Thymus (tissue), 11 donors: ENCODE data around the gene RPL3. TPM values are rescaled to one million over a fixed set of nuclear protein-coding genes. Genes with fewer than 3 reads are reported as not detected.
A peak's percentile ranks its signal among the peaks of the same experiment; 100 is the strongest.

Experiments used
- DNase-seq, 9 donors: peaks; one replicate each; pipeline ENCODE4 v3.0.0-alpha.2; 2013; ENCODE audit warnings: low spot score in 9 of 9, low read depth in 6 of 9, missing footprints in 1 of 9
- H3K27ac ChIP-seq, 2 donors: one replicate each; pipeline ENCODE4 v1.5.1; 2013; ENCODE audit warnings: control low read depth in 1 of 2, low read depth in 1 of 2, low read length in 1 of 2, mild to moderate bottlenecking in 1 of 2, moderate library complexity in 1 of 2
- H3K27me3 ChIP-seq, 2 donors: one replicate each; pipeline ENCODE4 v1.5.1; 2013; ENCODE audit warnings: low read length in 1 of 2; ENCODE audit not compliant: control insufficient read depth in 2 of 2, insufficient read depth in 1 of 2
- H3K36me3 ChIP-seq, 2 donors: one replicate each; pipeline ENCODE4 v1.5.1; 2013; ENCODE audit warnings: low read length in 1 of 2, mild to moderate bottlenecking in 1 of 2, moderate library complexity in 1 of 2; ENCODE audit not compliant: control insufficient read depth in 2 of 2, insufficient read depth in 2 of 2
- H3K4me1 ChIP-seq, 2 donors: one replicate each; pipeline ENCODE4 v1.5.1; 2013; ENCODE audit warnings: low read length in 2 of 2; ENCODE audit not compliant: control insufficient read depth in 2 of 2, insufficient read depth in 2 of 2
- H3K4me3 ChIP-seq, 2 donors: one replicate each; pipeline ENCODE4 v1.5.1; 2013; ENCODE audit warnings: low read length in 2 of 2, control low read depth in 1 of 2, mild to moderate bottlenecking in 1 of 2
- H3K9me3 ChIP-seq, 2 donors: one replicate each; pipeline ENCODE4 v1.5.1; 2013; ENCODE audit warnings: low read length in 1 of 2, mild to moderate bottlenecking in 1 of 2; ENCODE audit not compliant: control insufficient read depth in 2 of 2, insufficient read depth in 1 of 2
- WGBS: extraction: QIAGEN DNeasy Blood & Tissue Kit; methylation state at CpG from one replicate; pipeline ENCODE4 v1.1.7; 2013; 5-methylcytosine and 5-hydroxymethylcytosine counted together
- polyA plus RNA-seq: library from polyadenylated mRNA; stranded (reverse); fragments of 200-250 nt; gene quantifications from one replicate; pipeline ENCODE4 v1.2.3, GENCODE V29; 2013
- total RNA-seq: library from RNA; stranded (reverse); fragments of 120-200 nt; gene quantifications from one replicate; pipeline ENCODE4 v1.2.4, GENCODE V29; 2013
- donor health status: healthy.

The RPL3 gene
- total and polyA plus RNA-seq, 2 donors = 1,863 to 2,946 TPM

- Histone ChIP-seq H3K4me3 (no peak overlapping the region), H3K9me3 (peaks cover 0 to 6% of the 10 kb centered on the region in 2 donors), H3K36me3 (peaks cover 37 to 39% of the 10 kb centered on the region in 2 donors), H3K27ac (no peak overlapping the region), H3K27me3 (no peaks in the 10 kb centered on the region), H3K4me1 (peaks cover 0 to 11% of the 10 kb centered on the region in 2 donors)
- DNase-seq = no peak
- 86% methylated on average over 16 of the region's 16 CpGs for WGBS
Observed at GRCh38 chr22:39309881-39310714, 9.3 kb downstream of the RPL3 start.

- Histone ChIP-seq H3K27ac (peak overlapping the region in 1 of 2 donors; percentile 43), H3K9me3 (peaks cover 0 to 6% of the 10 kb centered on the region in 2 donors), H3K4me3 (no peak overlapping the region), H3K4me1 (peaks cover 0 to 10% of the 10 kb centered on the region in 2 donors), H3K36me3 (peaks cover 30 to 32% of the 10 kb centered on the region in 2 donors), H3K27me3 (no peaks in the 10 kb centered on the region)
- DNase-seq = no peak
- WGBS = 85% methylated on average over 18 of the region's 18 CpGs
Observed at GRCh38 chr22:39309364-39309861, 10.0 kb downstream of the RPL3 start.

- Histone ChIP-seq H3K27me3 (no peaks in the 10 kb centered on the region), H3K36me3 (peaks cover 24 to 26% of the 10 kb centered on the region in 2 donors), H3K27ac (peak overlapping the region in 1 of 2 donors; percentile 43), H3K4me3 (no peak overlapping the region), H3K9me3 (peaks cover 0 to 6% of the 10 kb centered on the region in 2 donors), H3K4me1 (peaks cover 0 to 10% of the 10 kb centered on the region in 2 donors)
- DNase-seq = no peak
- 63% methylated on average over 24 of the region's 24 CpGs for WGBS
Observed at GRCh38 chr22:39308614-39309363, 10.6 kb downstream of the RPL3 start.

- Histone ChIP-seq H3K36me3 (peaks cover 3 to 5% of the 10 kb centered on the region in 2 donors), H3K4me3 (no peak overlapping the region), H3K27ac (no peak overlapping the region), H3K4me1 (peaks cover 0 to 10% of the 10 kb centered on the region in 2 donors), H3K27me3 (peaks cover 0 to 7% of the 10 kb centered on the region in 2 donors), H3K9me3 (peaks cover 0 to 6% of the 10 kb centered on the region in 2 donors)
- DNase-seq = peak in 3 of 9 donors; percentile 33 to 65 (median 60)
- WGBS = 59% methylated on average over 14 of the region's 14 CpGs
Observed at GRCh38 chr22:39306456-39307361, 12.7 kb downstream of the RPL3 start.

- H3K27ac ChIP-seq = no peak overlapping the region
- peaks cover 13 to 33% of the 10 kb centered on the region in 2 donors for H3K27me3 ChIP-seq
- no peak for DNase-seq
- peaks cover 0 to 14% of the 10 kb centered on the region in 2 donors for H3K4me1 ChIP-seq
- no peaks in the 10 kb centered on the region for H3K9me3 ChIP-seq
- no peak overlapping the region for H3K4me3 ChIP-seq
- 96% methylated on average over 16 of the region's 16 CpGs for WGBS
- H3K36me3 ChIP-seq = no peaks in the 10 kb centered on the region
Observed at GRCh38 chr22:39303892-39304671, 15.3 kb downstream of the RPL3 start.

GRCh38 chr22:39303358-39303757 is 16.1 kb downstream of the RPL3 start:
- DNase-seq = no peak
- Histone ChIP-seq H3K4me3 (no peak overlapping the region), H3K27ac (no peak overlapping the region), H3K9me3 (peaks cover 0 to under 1% of the 10 kb centered on the region in 2 donors), H3K27me3 (peaks cover 13 to 39% of the 10 kb centered on the region in 2 donors), H3K36me3 (no peaks in the 10 kb centered on the region), H3K4me1 (peaks cover 0 to 10% of the 10 kb centered on the region in 2 donors)
- 96% methylated on average over 11 of the region's 11 CpGs for WGBS

GRCh38 chr22:39302431-39302960 is 16.9 kb downstream of the RPL3 start:
- H3K27ac ChIP-seq = no peak overlapping the region
- no peaks in the 10 kb centered on the region for H3K36me3 ChIP-seq
- peaks cover 0 to 4% of the 10 kb centered on the region in 2 donors for H3K9me3 ChIP-seq
- whole genome bisulfite sequencing = 99% methylated on average over 2 of the region's 2 CpGs
- no peak overlapping the region for H3K4me3 ChIP-seq
- H3K4me1 ChIP-seq = peaks cover 4 to 19% of the 10 kb centered on the region in 2 donors
- DNase-seq = no peak
- H3K27me3 ChIP-seq = peaks cover 13 to 43% of the 10 kb centered on the region in 2 donors

GRCh38 chr22:39301926-39302325 is 17.5 kb downstream of the RPL3 start:
- 83% methylated on average over 7 of the region's 7 CpGs for WGBS
- no peak for DNase-seq

More at GRCh38 chr22:39301926-39302325, 17.5 kb downstream of the RPL3 start:
- peaks cover 0 to 4% of the 10 kb centered on the region in 2 donors for H3K9me3 ChIP-seq
- H3K4me1 ChIP-seq = peaks cover 10 to 24% of the 10 kb centered on the region in 2 donors
- H3K27me3 ChIP-seq = peaks cover 13 to 45% of the 10 kb centered on the region in 2 donors
- H3K27ac ChIP-seq = no peak overlapping the region
- no peaks in the 10 kb centered on the region for H3K36me3 ChIP-seq
- H3K4me3 ChIP-seq = no peak overlapping the region
